Mesenchymal stem cell (in vitro differentiated cells and primary cell): ENCODE data around the gene FOXC1.
A peak's percentile ranks its signal among the peaks of the same experiment; 100 is the strongest.

Experiments used
- DNase-seq: peaks from one replicate; pipeline ENCODE4 v3.0.0-alpha.2; 2013
- H2AFZ ChIP-seq: one replicate; pipeline ENCODE4 v1.6.1; 2013; ENCODE audit warnings: low read depth, mild to moderate bottlenecking, control low read depth, inconsistent platforms, low read length, moderate library complexity
- H2AK5ac ChIP-seq: 2 replicates; pipeline ENCODE4 v1.6.1; 2013; ENCODE audit warnings: low read length, moderate library complexity, mild to moderate bottlenecking, inconsistent platforms; ENCODE audit not compliant: severe bottlenecking
- H2BK120ac ChIP-seq: one replicate; pipeline ENCODE4 v1.6.1; 2013; ENCODE audit warnings: low read depth, mild to moderate bottlenecking, inconsistent platforms, low read length, moderate library complexity
- H2BK12ac ChIP-seq, 2 experiments: one replicate each; pipeline ENCODE4 v1.6.1; 2013; ENCODE audit warnings: inconsistent platforms in 2 of 2, low read length in 2 of 2, mild to moderate bottlenecking in 2 of 2, moderate library complexity in 2 of 2, control low read depth in 1 of 2
- H2BK15ac ChIP-seq: one replicate; pipeline ENCODE4 v1.6.1; 2013; ENCODE audit warnings: mild to moderate bottlenecking, low read depth, inconsistent platforms; ENCODE audit not compliant: poor library complexity, severe bottlenecking
- H2BK5ac ChIP-seq: 2 replicates; pipeline ENCODE4 v1.6.1; 2013; ENCODE audit warnings: low read depth, mild to moderate bottlenecking, low read length, control low read depth, inconsistent platforms; ENCODE audit not compliant: poor library complexity, severe bottlenecking
- H3K14ac ChIP-seq, 2 experiments: one replicate each; pipeline ENCODE4 v1.6.1; 2013; ENCODE audit warnings: inconsistent platforms in 2 of 2, low read length in 2 of 2, control low read depth in 1 of 2, mild to moderate bottlenecking in 1 of 2, moderate library complexity in 1 of 2
- H3K18ac ChIP-seq, 2 experiments: one replicate each; pipeline ENCODE4 v1.6.1; 2013; ENCODE audit warnings: inconsistent platforms in 2 of 2, low read length in 2 of 2, control low read depth in 1 of 2, low read depth in 1 of 2, mild to moderate bottlenecking in 1 of 2
- H3K23ac ChIP-seq, 2 experiments: one replicate each; pipeline ENCODE4 v1.6.1; 2013; ENCODE audit warnings: inconsistent platforms in 2 of 2, low read length in 2 of 2, mild to moderate bottlenecking in 2 of 2, moderate library complexity in 2 of 2, control low read depth in 1 of 2
- H3K27ac ChIP-seq: 2 replicates; pipeline ENCODE4 v1.5.1; 2013; ENCODE audit warnings: mild to moderate bottlenecking, moderate library complexity, low read length, control low read depth, inconsistent platforms; ENCODE audit not compliant: poor library complexity, severe bottlenecking
- H3K27me3 ChIP-seq, 2 experiments: 2 replicates each; pipeline versions ENCODE4 v1.6.1 to v1.7.0; 2013; ENCODE audit warnings: low read length in 2 of 2, mild to moderate bottlenecking in 2 of 2, moderate library complexity in 2 of 2, control low read depth in 1 of 2, inconsistent platforms in 1 of 2; ENCODE audit not compliant: control insufficient read depth in 1 of 2, insufficient read depth in 1 of 2
- H3K36me3 ChIP-seq, 2 experiments: 2 replicates each; pipeline versions ENCODE4 v1.6.1 to v1.7.0; 2013; ENCODE audit warnings: low read length in 2 of 2, control low read depth in 1 of 2, inconsistent platforms in 1 of 2, low read depth in 1 of 2, mild to moderate bottlenecking in 1 of 2; ENCODE audit not compliant: insufficient read depth in 2 of 2, control insufficient read depth in 1 of 2
- H3K4ac ChIP-seq, 2 experiments: one replicate each; pipeline ENCODE4 v1.6.1; 2013; ENCODE audit warnings: inconsistent platforms in 2 of 2, low read length in 2 of 2, mild to moderate bottlenecking in 2 of 2, moderate library complexity in 2 of 2, control low read depth in 1 of 2, low read depth in 1 of 2
- H3K4me1 ChIP-seq: 2 replicates; pipeline ENCODE4 v1.6.1; 2013; ENCODE audit warnings: low read depth, low read length, control low read depth; ENCODE audit not compliant: control insufficient read depth, insufficient read depth
- H3K4me2 ChIP-seq: 2 replicates; pipeline ENCODE4 v1.6.1; 2013; ENCODE audit warnings: low read length, mild to moderate bottlenecking, inconsistent platforms; ENCODE audit not compliant: poor library complexity, severe bottlenecking
- H3K4me3 ChIP-seq, 2 experiments: 2 replicates each; pipeline versions ENCODE4 v1.5.1 to v1.7.0; 2013; ENCODE audit warnings: low read length in 2 of 2, mild to moderate bottlenecking in 2 of 2, control low read depth in 1 of 2, low read depth in 1 of 2; ENCODE audit not compliant: insufficient read depth in 1 of 2
- H3K79me1 ChIP-seq: replicated peaks from 2 replicates; pipeline ENCODE4 v1.6.1; 2013; ENCODE audit warnings: mild to moderate bottlenecking, control low read depth, low read length, inconsistent platforms; ENCODE audit not compliant: poor library complexity, severe bottlenecking
- H3K9ac ChIP-seq: 2 replicates; pipeline ENCODE4 v1.7.0; 2013; ENCODE audit warnings: mild to moderate bottlenecking, low read length, moderate library complexity
- H3K9me3 ChIP-seq: 2 replicates; pipeline ENCODE4 v1.7.0; 2013; ENCODE audit warnings: mild to moderate bottlenecking, low read length; ENCODE audit not compliant: control insufficient read depth
- H4K8ac ChIP-seq: one replicate; pipeline ENCODE4 v1.6.1; 2013; ENCODE audit warnings: inconsistent platforms, mild to moderate bottlenecking, low read length, moderate library complexity
- H4K91ac ChIP-seq: one replicate; pipeline ENCODE4 v1.6.1; 2013; ENCODE audit warnings: mild to moderate bottlenecking, low read length, inconsistent platforms
- WGBS: methylation state at CpG from one replicate; pipeline ENCODE4 v1.1.7; 2013; ENCODE audit warnings: mixed read lengths; 5-methylcytosine and 5-hydroxymethylcytosine counted together

The FOXC1 gene

DNA sequence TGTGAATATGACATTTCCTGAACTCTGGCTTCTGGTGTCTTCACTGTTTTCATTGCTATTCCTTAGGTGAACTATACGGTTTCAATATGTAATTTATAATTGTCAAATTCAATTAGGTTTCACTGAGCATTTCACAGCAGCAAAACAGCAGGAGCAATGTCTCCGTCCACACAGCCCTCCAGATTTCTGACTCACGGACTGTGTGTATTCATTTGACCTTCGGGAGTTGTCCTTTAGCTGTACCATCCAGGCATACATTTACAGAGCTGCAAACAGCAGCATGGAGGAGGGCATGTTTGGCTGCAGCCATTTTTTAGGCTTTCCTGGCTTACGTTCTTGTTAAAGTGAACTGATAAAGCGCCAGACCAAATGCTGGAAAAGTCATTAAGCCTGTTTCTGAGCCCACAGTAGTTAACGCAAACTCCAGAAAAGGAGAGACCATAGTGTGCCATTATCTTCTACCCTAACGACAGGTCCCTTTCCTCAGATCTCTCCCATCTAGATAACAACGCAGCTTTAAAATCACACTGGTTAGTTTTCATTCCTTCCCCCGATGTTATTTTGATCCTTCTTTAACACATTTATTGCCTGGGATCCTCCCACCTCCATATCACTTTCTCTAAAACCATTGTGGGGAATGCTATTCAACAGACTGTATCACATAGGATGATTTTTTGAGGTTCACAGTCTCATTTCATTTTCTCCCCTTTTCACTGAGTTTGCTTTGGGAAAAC lies 18.3 kb downstream of the FOXC1 start:
- Histone ChIP-seq H2AK5ac (no peak overlapping the region), H3K9me3 (no peaks in the 10 kb centered on the region), H3K4me2 (no peak overlapping the region), H3K18ac (no peak overlapping the region), H2BK120ac (no peak overlapping the region), H2BK12ac (no peak overlapping the region), H3K79me1 (no peaks in the 10 kb centered on the region), H4K8ac (no peak overlapping the region), H3K27me3 (peaks cover 42 to 43% of the 10 kb centered on the region in 2 experiments), H2AFZ (no peak overlapping the region), H3K27ac (no peak overlapping the region), H2BK5ac (no peak overlapping the region), H3K9ac (no peak overlapping the region), H3K4me3 (no peak overlapping the region), H3K4me1 (peaks cover 22% of the 10 kb centered on the region), H3K14ac (no peak overlapping the region), H3K23ac (no peak overlapping the region), H3K36me3 (no peaks in the 10 kb centered on the region), H3K4ac (no peak overlapping the region), H2BK15ac (no peak overlapping the region), H4K91ac (no peak overlapping the region)
- no peak for DNase-seq
- 16% methylated on average over 10 of the region's 10 CpGs for whole genome bisulfite sequencing

DNA sequence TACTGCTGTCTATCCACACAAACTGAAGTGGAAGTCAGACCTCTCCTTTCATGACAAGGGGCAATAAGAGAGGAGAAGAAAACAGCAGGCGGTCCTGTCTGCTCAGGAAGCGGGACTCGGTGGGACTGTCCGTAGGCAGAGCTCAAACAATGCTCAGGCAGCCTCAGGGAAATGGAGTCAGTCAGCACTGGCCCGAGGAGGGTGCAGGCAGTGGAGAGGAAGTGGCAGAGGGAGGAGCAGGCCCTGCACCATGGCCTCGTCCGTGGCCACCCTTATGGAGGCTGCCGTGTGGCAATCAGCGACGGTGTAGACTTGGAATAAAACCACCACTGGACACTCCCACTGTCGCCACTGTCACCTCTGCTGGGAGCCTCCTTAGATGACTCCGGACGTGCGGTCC lies 19.6 kb downstream of the FOXC1 start:
- H4K91ac ChIP-seq = no peak overlapping the region
- H2BK120ac ChIP-seq = no peak overlapping the region
- H2AK5ac ChIP-seq = no peak overlapping the region
- no peak overlapping the region for H2AFZ ChIP-seq
- no peak overlapping the region for H2BK15ac ChIP-seq
- H3K4me3 ChIP-seq = no peak overlapping the region
- no peak overlapping the region for H3K4me2 ChIP-seq
- H2BK12ac ChIP-seq = no peak overlapping the region
- DNase-seq = no peak
- H3K14ac ChIP-seq = no peak overlapping the region
- H3K23ac ChIP-seq = no peak overlapping the region
- H3K27me3 ChIP-seq = peaks cover 28 to 40% of the 10 kb centered on the region in 2 experiments
- H3K79me1 ChIP-seq = no peaks in the 10 kb centered on the region
- peaks cover 18% of the 10 kb centered on the region for H3K4me1 ChIP-seq
- no peak overlapping the region for H2BK5ac ChIP-seq
- H3K4ac ChIP-seq = no peak overlapping the region
- H3K27ac ChIP-seq = no peak overlapping the region
- no peaks in the 10 kb centered on the region for H3K9me3 ChIP-seq
- no peak overlapping the region for H3K18ac ChIP-seq
- WGBS = 76% methylated on average over 14 of the region's 14 CpGs
- no peaks in the 10 kb centered on the region for H3K36me3 ChIP-seq
- no peak overlapping the region for H3K9ac ChIP-seq
- H4K8ac ChIP-seq = no peak overlapping the region

DNA sequence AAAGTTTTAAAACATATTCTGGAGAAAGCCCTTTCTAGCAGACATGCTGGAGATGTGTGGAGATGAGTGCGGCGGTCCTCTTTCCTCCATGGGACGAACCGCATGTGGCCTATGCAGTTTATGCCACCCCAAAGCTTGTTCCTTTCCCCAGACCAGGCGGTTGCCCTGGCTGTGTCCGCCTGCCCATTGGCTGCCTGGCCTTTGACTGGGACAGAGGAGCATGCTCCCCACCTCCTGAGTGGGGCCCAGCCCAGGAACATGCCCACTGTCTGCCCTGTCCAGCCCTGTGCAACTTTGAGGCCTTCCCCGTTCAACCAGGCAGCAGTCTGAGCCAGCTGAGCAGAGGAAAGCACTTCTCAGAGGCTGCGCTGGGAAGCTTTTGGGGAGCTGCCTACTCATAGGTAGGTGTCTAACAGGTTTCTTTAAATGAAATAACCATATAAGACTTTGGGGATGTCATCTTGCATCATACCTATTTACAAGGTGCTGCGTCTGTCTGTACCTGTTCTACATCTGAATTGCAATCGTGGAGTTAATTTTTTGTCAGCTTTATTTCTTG lies 20.6 kb downstream of the FOXC1 start:
- H2BK15ac ChIP-seq = no peak overlapping the region
- H3K18ac ChIP-seq = no peak overlapping the region
- no peaks in the 10 kb centered on the region for H3K36me3 ChIP-seq
- H4K91ac ChIP-seq = no peak overlapping the region
- no peak overlapping the region for H2BK120ac ChIP-seq
- no peak overlapping the region for H3K4me3 ChIP-seq
- no peak overlapping the region for H3K23ac ChIP-seq
- no peak overlapping the region for H3K4ac ChIP-seq
- H2BK12ac ChIP-seq = no peak overlapping the region
- WGBS = 94% methylated on average over 9 of the region's 10 CpGs
- peak overlapping the region in 1 of 2 experiments; percentile 92 for H3K14ac ChIP-seq
- no peak overlapping the region for H3K4me2 ChIP-seq
- peaks cover 11% of the 10 kb centered on the region for H3K4me1 ChIP-seq
- peaks cover 22 to 35% of the 10 kb centered on the region in 2 experiments for H3K27me3 ChIP-seq
- H3K9me3 ChIP-seq = no peaks in the 10 kb centered on the region
- DNase-seq = no peak
- no peak overlapping the region for H2BK5ac ChIP-seq
- no peak overlapping the region for H2AK5ac ChIP-seq
- H3K9ac ChIP-seq = no peak overlapping the region
- no peak overlapping the region for H4K8ac ChIP-seq
- no peaks in the 10 kb centered on the region for H3K79me1 ChIP-seq
- no peak overlapping the region for H2AFZ ChIP-seq
- H3K27ac ChIP-seq = no peak overlapping the region

DNA sequence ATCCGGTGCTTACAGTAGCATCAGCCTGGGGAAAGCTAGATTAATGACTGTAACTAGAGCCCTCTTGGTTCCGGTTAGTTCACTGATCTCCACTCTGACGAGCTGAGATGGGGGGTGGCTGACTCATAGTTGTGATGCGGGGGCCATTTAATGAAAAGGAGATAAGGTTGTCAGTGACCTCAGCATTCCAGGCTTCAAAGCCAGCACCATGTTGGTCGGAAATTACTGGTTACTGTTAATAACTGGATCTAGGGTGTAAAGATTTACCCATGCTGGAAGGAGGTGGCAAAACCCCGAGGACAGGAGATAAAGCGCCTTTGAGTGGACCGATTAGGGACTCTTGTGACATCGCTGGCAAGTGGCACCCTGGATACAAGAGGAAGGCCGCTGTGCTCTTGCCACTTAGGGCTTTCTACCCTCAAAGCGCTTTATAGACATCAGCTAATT lies 21.1 kb downstream of the FOXC1 start:
- peaks cover 10% of the 10 kb centered on the region for H3K4me1 ChIP-seq
- no peak overlapping the region for H2AK5ac ChIP-seq
- H2AFZ ChIP-seq = no peak overlapping the region
- no peaks in the 10 kb centered on the region for H3K9me3 ChIP-seq
- no peak overlapping the region for H3K27ac ChIP-seq
- no peak overlapping the region for H3K4me3 ChIP-seq
- no peak overlapping the region for H2BK120ac ChIP-seq
- H2BK12ac ChIP-seq = no peak overlapping the region
- H3K9ac ChIP-seq = no peak overlapping the region
- no peak overlapping the region for H3K4me2 ChIP-seq
- WGBS = 59% methylated on average over 10 of the region's 11 CpGs
- H2BK15ac ChIP-seq = no peak overlapping the region
- H3K27me3 ChIP-seq = peaks cover 18 to 30% of the 10 kb centered on the region in 2 experiments
- no peak overlapping the region for H3K14ac ChIP-seq
- no peak overlapping the region for H4K8ac ChIP-seq
- no peaks in the 10 kb centered on the region for H3K36me3 ChIP-seq
- no peak overlapping the region for H4K91ac ChIP-seq
- H3K23ac ChIP-seq = no peak overlapping the region
- DNase-seq = no peak
- H2BK5ac ChIP-seq = no peak overlapping the region
- H3K79me1 ChIP-seq = no peaks in the 10 kb centered on the region
- H3K18ac ChIP-seq = no peak overlapping the region
- no peak overlapping the region for H3K4ac ChIP-seq
